ENCODE data around the gene TBC1D9B. TPM values are rescaled to one million over a fixed set of nuclear protein-coding genes. Genes with fewer than 3 reads are reported as not detected.

Gene TBC1D9B
- total and polyA plus RNA-seq, 2 experiments from 2014 or later = 77.0 to 97.3 TPM

- Histone ChIP-seq H3K27me3 (no peaks in the 10 kb centered on the region), H3K9me3 (ENCODE audit: low read depth) (no peaks in the 10 kb centered on the region), H2AFZ (no peak overlapping the region), H3K79me2 (peaks cover 27% of the 10 kb centered on the region), H3K4me3 (no peak overlapping the region), H3K9me2 (replicated peaks; ENCODE audit: insufficient read depth) (no peaks in the 10 kb centered on the region), H3K4me2 (no peak overlapping the region), H3K27ac (no peak overlapping the region), H4K20me1 (ENCODE audit: insufficient read depth, poor library complexity, severe bottlenecking) (no peaks in the 10 kb centered on the region), H3K36me3 (replicated peaks; ENCODE audit: insufficient read depth, low read depth) (no peaks in the 10 kb centered on the region), H3K4me1 (ENCODE audit: insufficient read depth) (peaks cover 14% of the 10 kb centered on the region)
- DNase-seq (ENCODE audit: low spot score) = no peak
- WGBS (ENCODE audit: low lambda C conversion rate, missing lambda C conversion rate) = over 99% methylated on average over 25 of the region's 25 CpGs
- TF ChIP-seq CTCF (IDR thresholded peaks at IDR 0.05; ENCODE audit: poor library complexity) = no peak
- TF ChIP-seq EZH2phosphoT487 (IDR thresholded peaks at IDR 0.05; ENCODE audit: low read depth, severe bottlenecking, unreplicated experiment) = no peak
- no peak for TF ChIP-seq EZH2 (IDR thresholded peaks at IDR 0.05; ENCODE audit: borderline replicate concordance)
Measured at GRCh38 chr5:179904463-179905160, 3.1 kb downstream of the TBC1D9B start.

- H3K79me2 ChIP-seq = peaks cover 27% of the 10 kb centered on the region
- H3K9me2 ChIP-seq (replicated peaks; ENCODE audit: insufficient read depth) = no peaks in the 10 kb centered on the region
- H3K4me1 ChIP-seq (ENCODE audit: insufficient read depth) = peaks cover 10% of the 10 kb centered on the region
- H3K4me3 ChIP-seq = no peak overlapping the region
- H4K20me1 ChIP-seq (ENCODE audit: insufficient read depth, poor library complexity, severe bottlenecking) = no peaks in the 10 kb centered on the region
- H3K36me3 ChIP-seq (replicated peaks; ENCODE audit: insufficient read depth, low read depth) = no peaks in the 10 kb centered on the region
- TF ChIP-seq EZH2 (IDR thresholded peaks at IDR 0.05; ENCODE audit: borderline replicate concordance) = no peak
- H3K27me3 ChIP-seq = no peaks in the 10 kb centered on the region
- H3K9me3 ChIP-seq (ENCODE audit: low read depth) = no peaks in the 10 kb centered on the region
- H2AFZ ChIP-seq = no peak overlapping the region
- H3K27ac ChIP-seq = no peak overlapping the region
- no peak overlapping the region for H3K4me2 ChIP-seq
- 97% methylated on average over 7 of the region's 7 CpGs for WGBS (ENCODE audit: low lambda C conversion rate, missing lambda C conversion rate)
- no peak for DNase-seq (ENCODE audit: low spot score)
Measured at GRCh38 chr5:179902763-179903158, 4.9 kb downstream of the TBC1D9B start.

GRCh38 chr5:179901915-179902762 lies 5.6 kb downstream of the TBC1D9B start:
- Histone ChIP-seq H3K4me2 (no peak overlapping the region), H3K27me3 (no peaks in the 10 kb centered on the region), H3K4me3 (no peak overlapping the region), H3K9me2 (replicated peaks; ENCODE audit: insufficient read depth) (no peaks in the 10 kb centered on the region), H2AFZ (no peak overlapping the region), H3K4me1 (ENCODE audit: insufficient read depth) (peaks cover 10% of the 10 kb centered on the region), H3K9me3 (ENCODE audit: low read depth) (no peaks in the 10 kb centered on the region), H3K27ac (no peak overlapping the region), H3K79me2 (peaks cover 26% of the 10 kb centered on the region), H3K36me3 (replicated peaks; ENCODE audit: insufficient read depth, low read depth) (no peaks in the 10 kb centered on the region), H4K20me1 (ENCODE audit: insufficient read depth, poor library complexity, severe bottlenecking) (no peaks in the 10 kb centered on the region)
- WGBS (ENCODE audit: low lambda C conversion rate, missing lambda C conversion rate) = 94% methylated on average over 15 of the region's 15 CpGs
- TF ChIP-seq CTCF (IDR thresholded peaks at IDR 0.05; ENCODE audit: poor library complexity) (no peak), EZH2phosphoT487 (IDR thresholded peaks at IDR 0.05; ENCODE audit: low read depth, severe bottlenecking, unreplicated experiment) (no peak), EZH2 (IDR thresholded peaks at IDR 0.05; ENCODE audit: borderline replicate concordance) (no peak)
- DNase-seq (ENCODE audit: low spot score) = no peak

- no peak for DNase-seq (ENCODE audit: low spot score)
- Histone ChIP-seq H3K27me3 (no peaks in the 10 kb centered on the region), H3K9me3 (ENCODE audit: low read depth) (no peaks in the 10 kb centered on the region), H3K4me2 (no peak overlapping the region), H2AFZ (no peak overlapping the region), H3K4me3 (no peak overlapping the region), H4K20me1 (ENCODE audit: insufficient read depth, poor library complexity, severe bottlenecking) (no peaks in the 10 kb centered on the region), H3K9me2 (replicated peaks; ENCODE audit: insufficient read depth) (no peaks in the 10 kb centered on the region), H3K4me1 (ENCODE audit: insufficient read depth) (peaks cover 4% of the 10 kb centered on the region), H3K79me2 (peaks cover 20% of the 10 kb centered on the region), H3K27ac (no peak overlapping the region), H3K36me3 (replicated peaks; ENCODE audit: insufficient read depth, low read depth) (no peaks in the 10 kb centered on the region)
- WGBS (ENCODE audit: low lambda C conversion rate, missing lambda C conversion rate) = 90% methylated on average over 6 of the region's 6 CpGs
- TF ChIP-seq EZH2 (IDR thresholded peaks at IDR 0.05; ENCODE audit: borderline replicate concordance) = no peak
- TF ChIP-seq EZH2phosphoT487 (IDR thresholded peaks at IDR 0.05; ENCODE audit: low read depth, severe bottlenecking, unreplicated experiment) = no peak
- no peak for TF ChIP-seq CTCF (IDR thresholded peaks at IDR 0.05; ENCODE audit: poor library complexity)
Measured at GRCh38 chr5:179901462-179901861, 6.2 kb downstream of the TBC1D9B start.

All from hepatocyte (in vitro differentiated cells).